H9 (cell line): ENCODE measurements around the gene CABCOCO1. TPM values are rescaled to one million over a fixed set of nuclear protein-coding genes. Genes with fewer than 3 reads are reported as not detected.

Experiments
- DNase-seq: peaks from one replicate; pipeline ENCODE4 v3.0.0-alpha.2; 2017
- H2AFZ ChIP-seq: one replicate; pipeline ENCODE4 v1.6.1; 2013; ENCODE audit warnings: mild to moderate bottlenecking, low read length, control low read depth, moderate library complexity
- H2AK5ac ChIP-seq: 2 replicates; pipeline ENCODE4 v1.6.1; 2013; ENCODE audit warnings: low read length, control low read depth, mixed read lengths; ENCODE audit not compliant: insufficient read length
- H2BK120ac ChIP-seq: one replicate; pipeline ENCODE4 v1.6.1; 2013; ENCODE audit warnings: low read depth, mild to moderate bottlenecking, low read length, control low read depth, inconsistent platforms; ENCODE audit not compliant: poor library complexity, severe bottlenecking
- H2BK12ac ChIP-seq: 2 replicates; pipeline ENCODE4 v1.6.1; 2013; ENCODE audit warnings: low read length, control low read depth, mixed read lengths, low read depth; ENCODE audit not compliant: insufficient read length
- H2BK15ac ChIP-seq: 2 replicates; pipeline ENCODE4 v1.6.1; 2013; ENCODE audit warnings: low read depth, low read length, control low read depth
- H2BK20ac ChIP-seq: one replicate; pipeline ENCODE4 v1.6.1; 2013; ENCODE audit warnings: low read depth, mild to moderate bottlenecking, low read length, control low read depth, inconsistent platforms; ENCODE audit not compliant: poor library complexity, severe bottlenecking
- H2BK5ac ChIP-seq: 2 replicates; pipeline ENCODE4 v1.6.1; 2013; ENCODE audit warnings: low read length, control low read depth, mixed read lengths; ENCODE audit not compliant: insufficient read length
- H3K14ac ChIP-seq: 2 replicates; pipeline ENCODE4 v1.6.1; 2013; ENCODE audit warnings: low read length, control low read depth; ENCODE audit not compliant: insufficient read depth
- H3K18ac ChIP-seq: 2 replicates; pipeline ENCODE4 v1.6.1; 2013; ENCODE audit warnings: low read depth, mild to moderate bottlenecking, mixed read lengths, low read length, control low read depth; ENCODE audit not compliant: insufficient read length
- H3K23ac ChIP-seq: 2 replicates; pipeline ENCODE4 v1.6.1; 2013; ENCODE audit warnings: low read length, control low read depth, mixed read lengths, low read depth; ENCODE audit not compliant: insufficient read length
- H3K23me2 ChIP-seq: 2 replicates; pipeline ENCODE4 v1.6.1; 2013; ENCODE audit warnings: low read depth, mild to moderate bottlenecking, mixed read lengths, low read length, control low read depth; ENCODE audit not compliant: insufficient read length, poor library complexity, severe bottlenecking
- H3K27ac ChIP-seq: 2 replicates; pipeline ENCODE4 v1.5.1; 2013; ENCODE audit warnings: low read length, control low read depth, mixed read lengths, low read depth; ENCODE audit not compliant: insufficient read length
- H3K27me3 ChIP-seq: 2 replicates; pipeline ENCODE4 v1.6.1; 2013; ENCODE audit warnings: low read length, control low read depth, inconsistent platforms; ENCODE audit not compliant: insufficient read depth
- H3K4ac ChIP-seq: 2 replicates; pipeline ENCODE4 v1.6.1; 2013; ENCODE audit warnings: low read depth, mild to moderate bottlenecking, control low read depth, inconsistent platforms, low read length, moderate library complexity
- H3K4me1 ChIP-seq: 2 replicates; pipeline ENCODE4 v1.6.1; 2013; ENCODE audit warnings: low read length, control low read depth, inconsistent platforms; ENCODE audit not compliant: insufficient read depth
- H3K4me2 ChIP-seq: 2 replicates; pipeline ENCODE4 v1.6.1; 2013; ENCODE audit warnings: low read length, control low read depth, mixed read lengths; ENCODE audit not compliant: insufficient read length, insufficient read depth
- H3K56ac ChIP-seq: 2 replicates; pipeline ENCODE4 v1.6.1; 2013; ENCODE audit warnings: low read depth, mild to moderate bottlenecking, mixed read lengths, low read length, control low read depth; ENCODE audit not compliant: insufficient read length
- H3K79me1 ChIP-seq: 2 replicates; pipeline ENCODE4 v1.6.1; 2013; ENCODE audit warnings: low read depth, mild to moderate bottlenecking, moderate library complexity, low read length, control low read depth, inconsistent platforms; ENCODE audit not compliant: insufficient read depth, poor library complexity, severe bottlenecking
- H3K79me2 ChIP-seq: 2 replicates; pipeline ENCODE4 v1.6.1; 2013; ENCODE audit warnings: low read length, control low read depth, inconsistent platforms; ENCODE audit not compliant: insufficient read depth
- H3K9ac ChIP-seq: 2 replicates; pipeline ENCODE4 v1.6.1; 2013; ENCODE audit warnings: low read length, control low read depth, mixed read lengths; ENCODE audit not compliant: insufficient read length; ENCODE audit errors: extremely low read depth
- H3K9me3 ChIP-seq: one replicate; pipeline ENCODE4 v1.6.1; 2013; ENCODE audit warnings: low read depth, low read length, inconsistent platforms; ENCODE audit not compliant: control insufficient read depth
- H3T11ph ChIP-seq: one replicate; pipeline ENCODE4 v1.6.1; 2013; ENCODE audit warnings: mild to moderate bottlenecking, low read length, control low read depth, inconsistent platforms
- H4K20me1 ChIP-seq: one replicate; pipeline ENCODE4 v1.6.1; 2013; ENCODE audit not compliant: control insufficient read depth, insufficient read length, insufficient read depth
- H4K5ac ChIP-seq: 2 replicates; pipeline ENCODE4 v1.6.1; 2013; ENCODE audit warnings: low read depth, mild to moderate bottlenecking, mixed read lengths, low read length, control low read depth; ENCODE audit not compliant: insufficient read length
- H4K8ac ChIP-seq: replicated peaks from 2 replicates; pipeline ENCODE4 v1.6.1; 2013; ENCODE audit warnings: low read length, control low read depth, mixed read lengths, low read depth; ENCODE audit not compliant: insufficient read length
- H4K91ac ChIP-seq: 2 replicates; pipeline ENCODE4 v1.6.1; 2013; ENCODE audit warnings: low read depth, mild to moderate bottlenecking, moderate library complexity, mixed read lengths, low read length, control low read depth; ENCODE audit not compliant: insufficient read length
- H3K27ac Mint-ChIP-seq, 3 experiments: 2 replicates in 2 of 3; 3 replicates in 1 of 3; pipeline ENCODE4 v1.8.0; 2020 to 2021; ENCODE audit warnings: mixed read lengths in 3 of 3, mild to moderate bottlenecking in 1 of 3, moderate library complexity in 1 of 3
- H3K27me3 Mint-ChIP-seq: 2 replicates; pipeline ENCODE4 v1.8.0; 2021; ENCODE audit warnings: low read depth, mild to moderate bottlenecking, moderate library complexity, mixed read lengths
- H3K36me3 Mint-ChIP-seq, 3 experiments: 2 replicates in 2 of 3; 3 replicates in 1 of 3; pipeline ENCODE4 v1.8.0; 2020 to 2021; ENCODE audit warnings: low read depth in 3 of 3, mixed read lengths in 3 of 3; ENCODE audit not compliant: insufficient read depth in 1 of 3
- H3K4me1 Mint-ChIP-seq, 2 experiments: 2 replicates each; pipeline ENCODE4 v1.8.0; 2020; ENCODE audit warnings: mixed read lengths in 2 of 2
- H3K4me3 Mint-ChIP-seq, 2 experiments: 2 replicates in 1 of 2; 3 replicates in 1 of 2; pipeline ENCODE4 v1.8.0; 2020 to 2021; ENCODE audit warnings: mild to moderate bottlenecking in 2 of 2, mixed read lengths in 2 of 2, moderate library complexity in 1 of 2
- H3K9me3 Mint-ChIP-seq, 2 experiments: 2 replicates in 1 of 2; 3 replicates in 1 of 2; pipeline ENCODE4 v1.8.0; 2020; ENCODE audit warnings: mild to moderate bottlenecking in 2 of 2, mixed read lengths in 2 of 2, moderate library complexity in 1 of 2
- WGBS: extraction: QIAGEN DNeasy Blood & Tissue Kit; methylation state at CpG from one replicate; pipeline ENCODE4 v1.1.7; 2013; ENCODE audit warnings: missing lambda C conversion rate, low lambda C conversion rate, mixed read lengths; ENCODE audit not compliant: insufficient read length; ENCODE audit errors: extremely low coverage; 5-methylcytosine and 5-hydroxymethylcytosine counted together
- total RNA-seq: library from RNA; stranded (reverse); gene quantifications from 2 replicates; pipeline ENCODE4 v1.2.1, GENCODE V29; 2021
- TF ChIP-seq, protein P1 (sequence below): fragments of 200-600 bp; sonication (generic); conservative IDR thresholded peaks from 3 replicates; pipeline ENCODE4 v1.8.0; 2021; ENCODE audit warnings: antibody characterized with exemption, mild to moderate bottlenecking

The CABCOCO1 gene
- total RNA-seq, 1 experiment from 2014 or later, result not detected

DNA sequence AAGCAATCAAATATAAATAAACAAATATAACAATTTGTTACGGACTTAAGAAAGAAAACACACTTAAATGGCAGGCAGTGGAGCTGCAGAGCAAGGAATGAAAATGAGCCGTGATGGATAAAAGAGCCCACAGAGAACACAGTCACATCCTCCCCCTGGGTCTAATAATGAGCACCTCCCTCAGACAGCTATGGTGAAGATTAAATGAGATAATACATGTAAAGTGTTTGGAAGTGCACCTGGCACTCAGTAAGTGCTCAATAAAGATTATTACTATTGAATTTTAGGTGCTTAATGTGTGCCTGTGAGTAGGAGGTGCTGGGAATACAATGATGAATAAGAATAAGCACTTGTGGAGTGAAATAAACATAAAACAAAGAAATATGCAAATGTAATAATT, 49.1 kb upstream of the CABCOCO1 start:
- Histone ChIP-seq H2BK20ac (no peak overlapping the region), H2AFZ (no peak overlapping the region), H2BK5ac (no peak overlapping the region), H3K23ac (no peak overlapping the region), H3K56ac (no peak overlapping the region), H3K27me3 (no peaks in the 10 kb centered on the region), H3K4me2 (no peak overlapping the region), H3K79me1 (no peaks in the 10 kb centered on the region), H4K5ac (no peak overlapping the region), H2BK12ac (no peak overlapping the region), H3T11ph (no peak overlapping the region), H3K27ac (no peak overlapping the region), H3K9ac (no peak overlapping the region), H4K20me1 (no peaks in the 10 kb centered on the region), H4K8ac (no peak overlapping the region), H2AK5ac (no peak overlapping the region), H3K23me2 (no peaks in the 10 kb centered on the region), H3K9me3 (no peaks in the 10 kb centered on the region), H3K79me2 (no peaks in the 10 kb centered on the region), H3K14ac (no peak overlapping the region), H3K4me1 (no peaks in the 10 kb centered on the region), H2BK15ac (no peak overlapping the region), H3K18ac (no peak overlapping the region), H2BK120ac (no peak overlapping the region), H3K4ac (no peak overlapping the region), H4K91ac (no peak overlapping the region)
- no peak for DNase-seq
- no peaks in the 10 kb centered on the region for H3K9me3 Mint-ChIP-seq
- H3K4me1 Mint-ChIP-seq, result peaks cover 2 to 4% of the 10 kb centered on the region in 2 experiments; a peak in 2 of 4 replicates
- H3K4me3 Mint-ChIP-seq, result no peak overlapping the region
- no CpG with 5 or more reads among the region's 2 CpGs for WGBS
- no peak overlapping the region for H3K27ac Mint-ChIP-seq
- H3K27me3 Mint-ChIP-seq, result no peaks in the 10 kb centered on the region
- TF ChIP-seq, protein P1, sequence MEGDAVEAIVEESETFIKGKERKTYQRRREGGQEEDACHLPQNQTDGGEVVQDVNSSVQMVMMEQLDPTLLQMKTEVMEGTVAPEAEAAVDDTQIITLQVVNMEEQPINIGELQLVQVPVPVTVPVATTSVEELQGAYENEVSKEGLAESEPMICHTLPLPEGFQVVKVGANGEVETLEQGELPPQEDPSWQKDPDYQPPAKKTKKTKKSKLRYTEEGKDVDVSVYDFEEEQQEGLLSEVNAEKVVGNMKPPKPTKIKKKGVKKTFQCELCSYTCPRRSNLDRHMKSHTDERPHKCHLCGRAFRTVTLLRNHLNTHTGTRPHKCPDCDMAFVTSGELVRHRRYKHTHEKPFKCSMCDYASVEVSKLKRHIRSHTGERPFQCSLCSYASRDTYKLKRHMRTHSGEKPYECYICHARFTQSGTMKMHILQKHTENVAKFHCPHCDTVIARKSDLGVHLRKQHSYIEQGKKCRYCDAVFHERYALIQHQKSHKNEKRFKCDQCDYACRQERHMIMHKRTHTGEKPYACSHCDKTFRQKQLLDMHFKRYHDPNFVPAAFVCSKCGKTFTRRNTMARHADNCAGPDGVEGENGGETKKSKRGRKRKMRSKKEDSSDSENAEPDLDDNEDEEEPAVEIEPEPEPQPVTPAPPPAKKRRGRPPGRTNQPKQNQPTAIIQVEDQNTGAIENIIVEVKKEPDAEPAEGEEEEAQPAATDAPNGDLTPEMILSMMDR, result no peak
- no peaks in the 10 kb centered on the region for H3K36me3 Mint-ChIP-seq
